ENCODE data around the gene TMEM205. TPM values are rescaled to one million over a fixed set of nuclear protein-coding genes. Genes with fewer than 3 reads are reported as not detected.

Gene TMEM205
- total and polyA plus RNA-seq, 2 of the 13 experiments (the other 11 are each of a cell fraction or from before 2014, with no cell fraction given) = 45.5 to 98.7 TPM

- 91% methylated on average over 7 of the region's 7 CpGs for WGBS (ENCODE audit: low lambda C conversion rate)
- in situ Hi-C loops (cut with HindIII; ENCODE audit: extremely low pct_ligation_motif_present, low pct_unique_long_range_greater_than_20kb) = no loop called here
- peaks cover 5 to 14% of the 10 kb centered on the region in 2 experiments; a peak in 3 of 5 replicates for H3K36me3 ChIP-seq (replicated peaks in 1 of 2; ENCODE audit: control insufficient read depth in 1 of 2, insufficient read depth in 2 of 2, low read length in 2 of 2)
- no peaks in the 10 kb centered on the region for H4K20me1 ChIP-seq (ENCODE audit: insufficient read depth, low read length)
- no peaks in the 10 kb centered on the region for H3K9me3 ChIP-seq (ENCODE audit: low read length)
- ChIA-PET POLR2A (no interaction called here), CTCF (ENCODE audit: low intra/inter-chr PET ratio, low total read pairs) (no interaction called here)
- no peak overlapping the region for H2AFZ ChIP-seq (ENCODE audit: low read length)
- intact Hi-C loops (cut with micrococcal nuclease; ENCODE audit: unreplicated experiment) = no loop called here
- H3K9ac ChIP-seq (ENCODE audit: insufficient read depth, low read depth, low read length) = no peak overlapping the region
- H3K4me1 ChIP-seq (ENCODE audit: insufficient read depth, low read length) = 0 out of 2 replicates have a peak, but pooled peaks cover 4% of the 10 kb centered on the region
- no TSS peak for BruUV-seq (replicated peaks)
- H3K79me2 ChIP-seq (ENCODE audit: insufficient read depth, low read length) = no peaks in the 10 kb centered on the region
- TF ChIP-seq ZNF768 (CRISPR knock-in tag; IDR thresholded peaks at IDR 0.05) = peak; percentile 73
- no peak for TF ChIP-seq TAF15 (IDR thresholded peaks at IDR 0.05; ENCODE audit: low read depth, low read length, poor library complexity, severe bottlenecking)
- no peak for TF ChIP-seq SNAPC2 (CRISPR knock-in tag; IDR thresholded peaks at IDR 0.05)
- no peak for TF ChIP-seq BCL3 (CRISPR knock-in tag; IDR thresholded peaks at IDR 0.05)
- TF ChIP-seq CEBPG (CRISPR knock-in tag; IDR thresholded peaks at IDR 0.05) = no peak
- H3K4me2 ChIP-seq (ENCODE audit: low read depth, low read length) = no peak overlapping the region
- ATAC-seq (no peak), DNase-seq (ENCODE audit: low spot score) (no peak), FAIRE-seq (no peak)
- H3K4me3 ChIP-seq (replicated peaks in 1 of 3; ENCODE audit: insufficient read depth in 1 of 3, low read depth in 2 of 3, low read length in 3 of 3) = no peak overlapping the region
- H3K27ac ChIP-seq (ENCODE audit: extremely low read length, insufficient read depth, low read length) = no peak overlapping the region
- H3K27me3 ChIP-seq (ENCODE audit: control insufficient read depth in 1 of 2, insufficient read depth in 2 of 2, low read length in 2 of 2) = no peaks in the 10 kb centered on the region
These were observed 19.6 kb upstream of the TMEM205 start for GRCh38 chr19:11365557-11366117.

- DNase-seq (ENCODE audit: low spot score) (no peak), FAIRE-seq (no peak), ATAC-seq (no peak)
- peaks cover 5 to 14% of the 10 kb centered on the region in 2 experiments; a peak in 3 of 5 replicates for H3K36me3 ChIP-seq (replicated peaks in 1 of 2; ENCODE audit: control insufficient read depth in 1 of 2, insufficient read depth in 2 of 2, low read length in 2 of 2)
- no TSS peak for BruUV-seq (replicated peaks)
- H3K4me1 ChIP-seq (ENCODE audit: insufficient read depth, low read length) = 0 out of 2 replicates have a peak, but pooled peaks cover 4% of the 10 kb centered on the region
- H3K9me3 ChIP-seq (ENCODE audit: low read length) = no peaks in the 10 kb centered on the region
- no peaks in the 10 kb centered on the region for H4K20me1 ChIP-seq (ENCODE audit: insufficient read depth, low read length)
- intact Hi-C loops (cut with micrococcal nuclease; ENCODE audit: unreplicated experiment) (no loop called here), in situ Hi-C loops (cut with HindIII; ENCODE audit: extremely low pct_ligation_motif_present, low pct_unique_long_range_greater_than_20kb) (no loop called here)
- no peak overlapping the region for H3K9ac ChIP-seq (ENCODE audit: insufficient read depth, low read depth, low read length)
- TF ChIP-seq SMAD1 (CRISPR knock-in tag; IDR thresholded peaks at IDR 0.05; ENCODE audit: borderline replicate concordance, low read depth) (no peak), ATF7 (IDR thresholded peaks at IDR 0.05) (peak; percentile 41; the same call in 1 of the 2 replicates), ATF7 (CRISPR knock-in tag; IDR thresholded peaks at IDR 0.05) (no peak)
- no peak overlapping the region for H3K4me2 ChIP-seq (ENCODE audit: low read depth, low read length)
- no peak overlapping the region for H3K27ac ChIP-seq (ENCODE audit: extremely low read length, insufficient read depth, low read length)
- H3K27me3 ChIP-seq (ENCODE audit: control insufficient read depth in 1 of 2, insufficient read depth in 2 of 2, low read length in 2 of 2) = no peaks in the 10 kb centered on the region
- ChIA-PET CTCF (ENCODE audit: low intra/inter-chr PET ratio, low total read pairs) (no interaction called here), POLR2A (no interaction called here)
- 96% methylated on average over 5 of the region's 5 CpGs for WGBS (ENCODE audit: low lambda C conversion rate)
- H2AFZ ChIP-seq (ENCODE audit: low read length) = no peak overlapping the region
- no peak overlapping the region for H3K4me3 ChIP-seq (replicated peaks in 1 of 3; ENCODE audit: insufficient read depth in 1 of 3, low read depth in 2 of 3, low read length in 3 of 3)
- H3K79me2 ChIP-seq (ENCODE audit: insufficient read depth, low read length) = no peaks in the 10 kb centered on the region
These were observed 18.9 kb upstream of the TMEM205 start for GRCh38 chr19:11364935-11365334.
